Upper lobe of left lung (tissue), 4 donors: Measurements from ENCODE around the gene STAT5A.

ENCODE experiments used
- EP300 ChIP-seq, 4 donors: sonication (generic); formaldehyde crosslinking; IDR thresholded peaks; one replicate each; pipeline ENCODE4 v1.5.1; 2017; ENCODE audit warnings: antibody characterized with exemption in 4 of 4, control low read depth in 2 of 4
- POLR2A ChIP-seq, 4 donors: fragments of 450-650 bp; IDR thresholded peaks; one replicate each; pipeline ENCODE4 v1.5.1; 2016 to 2017; ENCODE audit warnings: antibody characterized with exemption in 4 of 4, mild to moderate bottlenecking in 2 of 4
- POLR2AphosphoS5 ChIP-seq, 2 donors: sonication (generic); formaldehyde crosslinking; IDR thresholded peaks; one replicate each; pipeline ENCODE4 v1.5.1; 2017; ENCODE audit warnings: antibody characterized with exemption in 2 of 2
- TF ChIP-seq, protein P1 (sequence below), 6 experiments: fragments of 450-650 bp in 4 of 6; fragments of 200-600 bp in 2 of 6; sonication (generic) in 2 of 6; IDR thresholded peaks; one replicate each; pipeline ENCODE4 v1.5.1; 2016 to 2019; ENCODE audit warnings: antibody characterized with exemption in 6 of 6

GRCh38 chr17:42268236-42268635 lies 20.1 kb upstream of the STAT5A start:
- TF ChIP-seq POLR2AphosphoS5 (IDR thresholded peaks at IDR 0.05) (no peak), POLR2A (IDR thresholded peaks at IDR 0.05) (no peak), EP300 (IDR thresholded peaks at IDR 0.05) (no peak)
- TF ChIP-seq, protein P1, sequence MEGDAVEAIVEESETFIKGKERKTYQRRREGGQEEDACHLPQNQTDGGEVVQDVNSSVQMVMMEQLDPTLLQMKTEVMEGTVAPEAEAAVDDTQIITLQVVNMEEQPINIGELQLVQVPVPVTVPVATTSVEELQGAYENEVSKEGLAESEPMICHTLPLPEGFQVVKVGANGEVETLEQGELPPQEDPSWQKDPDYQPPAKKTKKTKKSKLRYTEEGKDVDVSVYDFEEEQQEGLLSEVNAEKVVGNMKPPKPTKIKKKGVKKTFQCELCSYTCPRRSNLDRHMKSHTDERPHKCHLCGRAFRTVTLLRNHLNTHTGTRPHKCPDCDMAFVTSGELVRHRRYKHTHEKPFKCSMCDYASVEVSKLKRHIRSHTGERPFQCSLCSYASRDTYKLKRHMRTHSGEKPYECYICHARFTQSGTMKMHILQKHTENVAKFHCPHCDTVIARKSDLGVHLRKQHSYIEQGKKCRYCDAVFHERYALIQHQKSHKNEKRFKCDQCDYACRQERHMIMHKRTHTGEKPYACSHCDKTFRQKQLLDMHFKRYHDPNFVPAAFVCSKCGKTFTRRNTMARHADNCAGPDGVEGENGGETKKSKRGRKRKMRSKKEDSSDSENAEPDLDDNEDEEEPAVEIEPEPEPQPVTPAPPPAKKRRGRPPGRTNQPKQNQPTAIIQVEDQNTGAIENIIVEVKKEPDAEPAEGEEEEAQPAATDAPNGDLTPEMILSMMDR (IDR thresholded peaks at IDR 0.05): no peak
